HG03575 (cell line): ENCODE measurements around the gene SLC35D1.
"Not testable (repeated sequence)": the region's sequence is repeated elsewhere in the genome, so short reads cannot be mapped to it uniquely, and the experiment has no call there.

ENCODE experiments used
- ATAC-seq: cut with Tn5 transposase; IDR thresholded peaks from one replicate; pipeline ENCODE4 v1.9.1; 2021; ENCODE audit not compliant: unreplicated experiment, insufficient number of reproducible peaks, low FRiP score; ENCODE audit errors: extremely low read depth

SLC35D1 gene

DNA sequence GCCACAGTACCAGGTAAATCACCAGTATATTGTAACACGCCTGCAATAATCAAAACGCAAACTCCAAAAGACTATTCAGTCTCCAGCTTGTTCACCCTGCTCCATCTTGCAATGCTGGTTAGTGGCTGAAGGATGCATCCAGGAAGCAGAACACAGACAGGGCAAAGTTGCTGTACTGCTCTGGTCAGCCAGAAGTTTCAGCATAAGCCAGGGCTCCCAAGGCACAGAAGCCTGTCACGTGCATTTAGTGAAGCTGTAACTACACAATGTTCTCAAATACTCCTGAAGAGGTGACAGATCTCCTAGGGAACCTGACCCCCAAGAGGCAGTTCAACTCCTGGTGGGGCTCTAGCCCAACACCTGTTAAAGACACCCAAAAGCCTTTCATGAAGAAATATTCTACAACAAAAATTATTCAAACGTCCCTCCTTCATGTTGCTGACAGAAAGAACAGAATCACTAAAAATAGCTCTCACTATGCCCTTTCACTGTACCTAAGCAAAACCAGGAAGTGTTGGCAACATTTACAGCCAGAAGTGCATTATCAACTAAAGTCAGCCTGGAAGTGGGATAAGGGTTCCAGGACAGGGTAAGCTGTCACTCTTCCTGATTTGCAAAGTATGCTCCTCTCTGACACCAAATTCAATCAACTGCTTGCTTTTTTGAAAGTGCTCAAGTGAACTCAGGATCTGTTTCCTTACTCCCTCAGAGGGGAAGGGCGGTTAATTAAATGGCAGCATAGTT lies 52.1 kb downstream of the SLC35D1 start:
- ATAC-seq, result no peak

DNA sequence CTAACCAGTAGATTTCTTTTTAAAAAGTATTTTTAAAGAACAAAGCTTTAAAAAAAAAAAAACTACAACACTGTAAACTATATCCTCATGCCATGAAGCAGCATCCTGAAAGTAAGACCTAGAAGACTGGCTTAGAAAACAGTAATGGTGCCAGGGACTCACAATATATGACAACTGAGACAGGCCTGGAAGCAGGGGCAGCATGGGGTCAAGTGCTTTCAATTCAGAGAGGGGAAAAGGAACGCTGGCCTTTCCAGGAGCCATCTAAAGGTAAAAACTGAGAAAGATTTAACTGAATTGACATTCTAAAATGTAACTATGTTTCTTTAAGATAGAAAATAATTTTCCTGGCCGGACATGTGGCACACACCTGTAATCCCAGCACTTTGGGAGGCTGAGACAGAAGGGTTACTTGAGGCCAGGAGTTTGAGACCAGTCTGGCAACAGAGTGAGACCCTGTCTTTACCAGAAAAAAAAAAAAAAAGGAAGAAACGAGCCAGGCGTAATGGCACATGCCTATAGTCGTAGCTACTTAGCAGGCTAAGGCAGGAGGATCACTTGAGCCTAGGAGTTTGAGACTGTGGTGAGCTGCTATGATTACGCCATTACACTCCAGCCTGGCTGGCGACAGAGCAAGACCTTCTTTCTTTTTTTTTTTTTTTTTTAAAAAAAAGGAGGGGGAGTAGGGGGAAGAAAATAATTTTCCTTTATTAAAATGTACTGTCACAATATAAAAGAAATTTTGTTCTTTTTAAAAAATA lies 54.1 kb downstream of the SLC35D1 start:
- ATAC-seq, result no peak

GRCh38 chr1:66998972-66999371 lies 55.0 kb downstream of the SLC35D1 start:
- ATAC-seq, result no peak

GRCh38 chr1:66996018-66996682 lies 57.8 kb downstream of the SLC35D1 start:
- ATAC-seq, result no peak

DNA sequence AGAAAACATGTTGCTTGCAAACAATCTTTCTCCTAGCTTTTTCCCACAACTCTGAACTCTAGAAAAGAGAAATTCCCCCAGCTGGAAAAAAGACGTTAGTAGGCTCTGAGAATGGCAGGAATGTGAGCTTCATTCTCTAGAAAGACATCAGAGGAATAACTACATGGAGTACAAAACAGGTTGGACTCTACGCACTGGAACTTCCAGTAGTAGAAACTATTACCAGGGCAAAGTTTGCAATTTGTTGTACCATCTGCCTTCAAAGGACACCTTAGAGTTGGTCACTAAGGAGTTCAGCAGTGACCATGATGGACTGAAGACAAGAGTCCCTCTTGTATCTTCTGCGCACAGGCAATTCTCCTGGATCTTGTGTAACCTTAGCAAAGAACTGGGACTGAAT lies 60.9 kb downstream of the SLC35D1 start:
- ATAC-seq, result no peak

DNA sequence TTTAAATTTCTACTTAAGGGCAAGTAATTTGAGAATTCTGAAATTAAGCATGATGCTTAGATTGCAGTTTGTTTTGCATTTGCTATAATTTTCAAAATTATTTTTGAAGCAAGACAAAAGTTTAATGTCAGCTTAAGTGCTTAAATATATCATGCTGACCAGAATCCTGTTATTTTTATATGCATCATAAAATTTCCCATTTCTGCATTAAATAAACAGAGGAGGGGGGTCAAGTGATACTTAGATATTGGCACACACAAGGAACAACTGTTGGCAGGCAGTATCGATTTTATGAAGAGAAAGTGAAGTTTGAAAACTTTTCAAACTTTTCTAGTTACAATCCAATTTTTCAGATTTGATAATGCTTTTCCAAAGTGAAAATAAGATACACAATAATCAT lies 68.1 kb downstream of the SLC35D1 start:
- no peak for ATAC-seq

DNA sequence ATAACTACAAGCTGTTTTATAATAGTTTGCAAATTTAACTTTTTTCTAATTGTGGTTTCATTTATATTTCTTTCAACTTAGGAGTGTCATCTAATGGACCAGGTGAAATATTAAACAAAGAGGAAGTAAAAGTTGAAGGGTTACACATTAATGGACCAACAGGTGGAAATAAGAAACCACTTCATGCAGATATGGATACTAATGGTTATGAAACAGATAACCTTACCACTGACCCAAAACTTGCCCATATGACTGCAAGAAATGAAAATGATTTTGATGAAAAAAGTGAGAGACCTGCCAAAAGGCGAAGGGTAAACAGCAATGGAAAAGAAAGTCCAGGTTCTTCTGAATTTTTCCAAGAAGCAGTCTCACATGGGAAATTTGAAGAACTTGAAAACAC lies 69.5 kb downstream of the SLC35D1 start:
- ATAC-seq, result peak; percentile 65

- no peak for ATAC-seq
Measured at GRCh38 chr1:66982561-66983260, 71.2 kb downstream of the SLC35D1 start.

DNA sequence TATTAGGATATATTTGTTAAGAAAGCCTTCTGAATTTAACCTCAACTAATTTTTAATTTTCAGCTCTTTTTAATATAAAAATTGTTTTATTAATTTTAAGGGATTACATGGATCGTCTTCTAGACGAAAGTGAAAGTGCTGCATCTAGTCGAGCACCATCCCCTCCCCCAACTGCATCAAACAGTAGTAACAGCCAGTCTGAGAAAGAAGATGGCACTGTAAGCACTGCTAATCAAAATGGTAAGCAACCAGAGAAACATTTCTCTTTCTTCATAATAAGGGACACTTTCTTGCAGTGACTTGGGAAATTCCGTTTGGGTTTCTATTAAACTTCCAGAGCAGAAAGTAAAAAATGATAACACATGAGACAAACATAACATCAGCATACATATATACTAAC lies 72.3 kb downstream of the SLC35D1 start:
- no peak for ATAC-seq

GRCh38 chr1:66980745-66981367 lies 73.1 kb downstream of the SLC35D1 start:
- ATAC-seq, result no peak

- ATAC-seq, result not testable (repeated sequence)
Measured at GRCh38 chr1:66979621-66980020, 74.3 kb downstream of the SLC35D1 start.

GRCh38 chr1:66978201-66978600 lies 75.7 kb downstream of the SLC35D1 start:
- ATAC-seq, result no peak

- ATAC-seq, result no peak
Measured at GRCh38 chr1:66968574-66968973, 85.4 kb downstream of the SLC35D1 start.

GRCh38 chr1:66966188-66966873 lies 87.6 kb downstream of the SLC35D1 start:
- not testable (repeated sequence) for ATAC-seq

DNA sequence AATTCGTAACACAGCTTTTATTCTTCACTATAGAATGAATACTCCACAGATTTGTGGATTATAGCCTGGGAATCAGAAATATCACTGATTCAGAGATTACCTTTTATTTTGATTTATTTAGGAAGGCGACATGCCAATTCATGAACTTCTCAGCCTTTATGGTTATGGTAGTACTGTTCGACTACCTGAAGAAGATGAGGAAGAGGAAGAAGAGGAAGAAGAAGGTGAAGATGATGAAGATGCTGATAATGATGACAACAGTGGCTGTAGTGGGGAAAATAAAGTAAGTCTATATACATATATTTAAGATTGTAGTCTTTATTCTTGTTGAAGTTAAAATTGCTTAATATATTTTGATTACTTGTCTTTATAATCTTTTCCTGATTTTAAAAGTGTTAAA lies 96.0 kb downstream of the SLC35D1 start:
- no peak for ATAC-seq

- peak; percentile 47 for ATAC-seq
Measured at GRCh38 chr1:66954208-66954607, 99.7 kb downstream of the SLC35D1 start.

DNA sequence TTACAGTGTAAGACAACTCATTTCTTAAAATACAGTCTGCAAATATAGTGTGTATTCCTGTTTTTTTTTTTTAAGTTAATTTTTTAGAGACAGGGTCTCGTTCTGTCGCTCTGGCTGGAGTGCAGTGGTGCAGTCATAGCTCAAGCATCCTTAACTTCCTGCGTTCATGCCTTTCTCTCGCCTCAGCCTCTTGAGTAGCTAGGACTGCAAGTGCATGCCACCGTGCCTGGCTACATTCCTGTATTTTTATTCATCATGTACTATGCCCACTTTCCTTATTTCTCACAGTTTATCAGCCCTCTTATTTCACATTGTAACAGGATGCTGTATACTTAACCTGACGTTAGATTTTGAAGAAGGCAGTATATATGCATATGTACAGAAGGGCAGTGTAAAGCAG lies 102.4 kb downstream of the SLC35D1 start:
- ATAC-seq, result no peak
